ENCODE data around the gene OSTC. TPM values are rescaled to one million over a fixed set of nuclear protein-coding genes. Genes with fewer than 3 reads are reported as not detected.

The OSTC gene
- total and polyA plus RNA-seq, 9 of the 15 experiments (the other 6 are each of a cell fraction or from before 2014, with no cell fraction given) = 112 to 966 (median 235) TPM

- no peak for TF ChIP-seq ZNF347 (CRISPR knock-in tag; IDR thresholded peaks at IDR 0.05; ENCODE audit: low read depth)
- TF ChIP-seq HIVEP1 (CRISPR knock-in tag; IDR thresholded peaks at IDR 0.05) = no peak
- TF ChIP-seq SPI1 (IDR thresholded peaks at IDR 0.05; ENCODE audit: borderline replicate concordance, low read depth, low read length) = peak; percentile 75
- TF ChIP-seq POLR2G (IDR thresholded peaks at IDR 0.05; ENCODE audit: low read depth, low read length) = no peak
Measured at GRCh38 chr4:108651014-108651791, 804 bp downstream of the OSTC start (continued).

GRCh38 chr4:108662629-108663028 lies 12.2 kb downstream of the OSTC start:
- no peak for FAIRE-seq
- no peak for ATAC-seq
- CTCF ChIA-PET (ENCODE audit: low intra/inter-chr PET ratio) = no interaction called here
- Histone ChIP-seq H2AFZ (ENCODE audit: low read depth, low read length) (no peak overlapping the region), H3K4me1 (replicated peaks in 1 of 2; ENCODE audit: control insufficient read depth in 2 of 2, insufficient read depth in 2 of 2, low read length in 2 of 2) (no peaks in the 10 kb centered on the region), H3K27ac (ENCODE audit: extremely low read depth, low read depth, low read length) (no peak overlapping the region), H4K20me1 (replicated peaks; ENCODE audit: control insufficient read depth, insufficient read depth, low read length) (no peaks in the 10 kb centered on the region), H3K9ac (ENCODE audit: insufficient read depth in 1 of 2, low read depth in 2 of 2, low read length in 2 of 2) (no peak overlapping the region), H3K27me3 (ENCODE audit: control insufficient read depth in 2 of 2, insufficient read depth in 2 of 2, low read length in 2 of 2) (no peaks in the 10 kb centered on the region), H3K9me1 (ENCODE audit: control insufficient read depth, insufficient read depth, low read length) (no peaks in the 10 kb centered on the region), H3K79me2 (ENCODE audit: control insufficient read depth, insufficient read depth, low read length) (0 out of 3 replicates have a peak, but pooled peaks cover 3% of the 10 kb centered on the region), H3K36me3 (ENCODE audit: control insufficient read depth, insufficient read depth, low read length) (peaks cover 82% of the 10 kb centered on the region; the same call in 2 of the 3 replicates), H3K4me3 (no peak overlapping the region), H3K9me3 (replicated peaks; ENCODE audit: control insufficient read depth, insufficient read depth, low read depth, low read length) (no peaks in the 10 kb centered on the region), H3K4me2 (ENCODE audit: insufficient read depth, low read length) (no peak overlapping the region)
- BruUV-seq (replicated peaks) = no TSS peak
- DNase-seq (ENCODE audit: extremely low read depth in 1 of 4, low spot score in 3 of 4) = no peak
- WGBS (ENCODE audit: insufficient coverage, low coverage, missing lambda C conversion rate) = 82% methylated on average over 3 of the region's 3 CpGs
- POLR2A ChIA-PET = interaction anchor here (0.9 to 1.5 kb wide), 2 partner anchors 13 to 126 kb away, joined by 3 to 5 read pairs; partner anchors contain the start of gene OSTC
- in situ Hi-C loops (cut with MboI) (no loop called here), intact Hi-C loops (cut with micrococcal nuclease) (no loop called here)
- TF ChIP-seq, protein P1, sequence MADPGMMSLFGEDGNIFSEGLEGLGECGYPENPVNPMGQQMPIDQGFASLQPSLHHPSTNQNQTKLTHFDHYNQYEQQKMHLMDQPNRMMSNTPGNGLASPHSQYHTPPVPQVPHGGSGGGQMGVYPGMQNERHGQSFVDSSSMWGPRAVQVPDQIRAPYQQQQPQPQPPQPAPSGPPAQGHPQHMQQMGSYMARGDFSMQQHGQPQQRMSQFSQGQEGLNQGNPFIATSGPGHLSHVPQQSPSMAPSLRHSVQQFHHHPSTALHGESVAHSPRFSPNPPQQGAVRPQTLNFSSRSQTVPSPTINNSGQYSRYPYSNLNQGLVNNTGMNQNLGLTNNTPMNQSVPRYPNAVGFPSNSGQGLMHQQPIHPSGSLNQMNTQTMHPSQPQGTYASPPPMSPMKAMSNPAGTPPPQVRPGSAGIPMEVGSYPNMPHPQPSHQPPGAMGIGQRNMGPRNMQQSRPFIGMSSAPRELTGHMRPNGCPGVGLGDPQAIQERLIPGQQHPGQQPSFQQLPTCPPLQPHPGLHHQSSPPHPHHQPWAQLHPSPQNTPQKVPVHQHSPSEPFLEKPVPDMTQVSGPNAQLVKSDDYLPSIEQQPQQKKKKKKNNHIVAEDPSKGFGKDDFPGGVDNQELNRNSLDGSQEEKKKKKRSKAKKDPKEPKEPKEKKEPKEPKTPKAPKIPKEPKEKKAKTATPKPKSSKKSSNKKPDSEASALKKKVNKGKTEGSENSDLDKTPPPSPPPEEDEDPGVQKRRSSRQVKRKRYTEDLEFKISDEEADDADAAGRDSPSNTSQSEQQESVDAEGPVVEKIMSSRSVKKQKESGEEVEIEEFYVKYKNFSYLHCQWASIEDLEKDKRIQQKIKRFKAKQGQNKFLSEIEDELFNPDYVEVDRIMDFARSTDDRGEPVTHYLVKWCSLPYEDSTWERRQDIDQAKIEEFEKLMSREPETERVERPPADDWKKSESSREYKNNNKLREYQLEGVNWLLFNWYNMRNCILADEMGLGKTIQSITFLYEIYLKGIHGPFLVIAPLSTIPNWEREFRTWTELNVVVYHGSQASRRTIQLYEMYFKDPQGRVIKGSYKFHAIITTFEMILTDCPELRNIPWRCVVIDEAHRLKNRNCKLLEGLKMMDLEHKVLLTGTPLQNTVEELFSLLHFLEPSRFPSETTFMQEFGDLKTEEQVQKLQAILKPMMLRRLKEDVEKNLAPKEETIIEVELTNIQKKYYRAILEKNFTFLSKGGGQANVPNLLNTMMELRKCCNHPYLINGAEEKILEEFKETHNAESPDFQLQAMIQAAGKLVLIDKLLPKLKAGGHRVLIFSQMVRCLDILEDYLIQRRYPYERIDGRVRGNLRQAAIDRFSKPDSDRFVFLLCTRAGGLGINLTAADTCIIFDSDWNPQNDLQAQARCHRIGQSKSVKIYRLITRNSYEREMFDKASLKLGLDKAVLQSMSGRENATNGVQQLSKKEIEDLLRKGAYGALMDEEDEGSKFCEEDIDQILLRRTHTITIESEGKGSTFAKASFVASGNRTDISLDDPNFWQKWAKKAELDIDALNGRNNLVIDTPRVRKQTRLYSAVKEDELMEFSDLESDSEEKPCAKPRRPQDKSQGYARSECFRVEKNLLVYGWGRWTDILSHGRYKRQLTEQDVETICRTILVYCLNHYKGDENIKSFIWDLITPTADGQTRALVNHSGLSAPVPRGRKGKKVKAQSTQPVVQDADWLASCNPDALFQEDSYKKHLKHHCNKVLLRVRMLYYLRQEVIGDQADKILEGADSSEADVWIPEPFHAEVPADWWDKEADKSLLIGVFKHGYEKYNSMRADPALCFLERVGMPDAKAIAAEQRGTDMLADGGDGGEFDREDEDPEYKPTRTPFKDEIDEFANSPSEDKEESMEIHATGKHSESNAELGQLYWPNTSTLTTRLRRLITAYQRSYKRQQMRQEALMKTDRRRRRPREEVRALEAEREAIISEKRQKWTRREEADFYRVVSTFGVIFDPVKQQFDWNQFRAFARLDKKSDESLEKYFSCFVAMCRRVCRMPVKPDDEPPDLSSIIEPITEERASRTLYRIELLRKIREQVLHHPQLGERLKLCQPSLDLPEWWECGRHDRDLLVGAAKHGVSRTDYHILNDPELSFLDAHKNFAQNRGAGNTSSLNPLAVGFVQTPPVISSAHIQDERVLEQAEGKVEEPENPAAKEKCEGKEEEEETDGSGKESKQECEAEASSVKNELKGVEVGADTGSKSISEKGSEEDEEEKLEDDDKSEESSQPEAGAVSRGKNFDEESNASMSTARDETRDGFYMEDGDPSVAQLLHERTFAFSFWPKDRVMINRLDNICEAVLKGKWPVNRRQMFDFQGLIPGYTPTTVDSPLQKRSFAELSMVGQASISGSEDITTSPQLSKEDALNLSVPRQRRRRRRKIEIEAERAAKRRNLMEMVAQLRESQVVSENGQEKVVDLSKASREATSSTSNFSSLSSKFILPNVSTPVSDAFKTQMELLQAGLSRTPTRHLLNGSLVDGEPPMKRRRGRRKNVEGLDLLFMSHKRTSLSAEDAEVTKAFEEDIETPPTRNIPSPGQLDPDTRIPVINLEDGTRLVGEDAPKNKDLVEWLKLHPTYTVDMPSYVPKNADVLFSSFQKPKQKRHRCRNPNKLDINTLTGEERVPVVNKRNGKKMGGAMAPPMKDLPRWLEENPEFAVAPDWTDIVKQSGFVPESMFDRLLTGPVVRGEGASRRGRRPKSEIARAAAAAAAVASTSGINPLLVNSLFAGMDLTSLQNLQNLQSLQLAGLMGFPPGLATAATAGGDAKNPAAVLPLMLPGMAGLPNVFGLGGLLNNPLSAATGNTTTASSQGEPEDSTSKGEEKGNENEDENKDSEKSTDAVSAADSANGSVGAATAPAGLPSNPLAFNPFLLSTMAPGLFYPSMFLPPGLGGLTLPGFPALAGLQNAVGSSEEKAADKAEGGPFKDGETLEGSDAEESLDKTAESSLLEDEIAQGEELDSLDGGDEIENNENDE (IDR thresholded peaks at IDR 0.05; ENCODE audit: low read depth, low read length) = no peak
- TF ChIP-seq TAF15 (IDR thresholded peaks at IDR 0.05; ENCODE audit: low read depth, low read length) (no peak), MCM5 (IDR thresholded peaks at IDR 0.05; ENCODE audit: low read depth) (no peak), THRAP3 (IDR thresholded peaks at IDR 0.05; ENCODE audit: borderline replicate concordance) (no peak), KDM5B (IDR thresholded peaks at IDR 0.05; ENCODE audit: insufficient replicate concordance, low read depth, low read length) (no peak), ZNF316 (IDR thresholded peaks at IDR 0.05) (no peak)
